ENCODE measurements around the gene ARMC3. TPM values are rescaled to one million over a fixed set of nuclear protein-coding genes. Genes with fewer than 3 reads are reported as not detected.
"Not testable (repeated sequence)": the region's sequence is repeated elsewhere in the genome, so short reads cannot be mapped to it uniquely, and the experiment has no call there.

ARMC3 gene
- total RNA-seq, 6 experiments from 2014 or later, result not detected

- H3K9me3 Mint-ChIP-seq, result no peaks in the 10 kb centered on the region
- peaks cover under 1% of the 10 kb centered on the region; the same call in 1 of the 2 replicates for H3K4me1 Mint-ChIP-seq (ENCODE audit: low read depth)
- no peak for DNase-seq
- H3K27me3 Mint-ChIP-seq (ENCODE audit: insufficient read depth), result peaks cover 4% of the 10 kb centered on the region
- no peak overlapping the region for H3K4me3 Mint-ChIP-seq
- no peaks in the 10 kb centered on the region for H3K36me3 Mint-ChIP-seq (ENCODE audit: low read depth)
- H3K27ac Mint-ChIP-seq, result no peak overlapping the region
- no peak for TF ChIP-seq CTCF (IDR thresholded peaks at IDR 0.05)
Measured at GRCh38 chr10:23070913-23071218, 143.0 kb downstream of the ARMC3 start.

GRCh38 chr10:23072593-23072992 lies 144.7 kb downstream of the ARMC3 start:
- peaks cover 10% of the 10 kb centered on the region for H3K27me3 Mint-ChIP-seq (ENCODE audit: insufficient read depth)
- not testable (repeated sequence) for H3K4me3 Mint-ChIP-seq; H3K27ac Mint-ChIP-seq; DNase-seq; H3K9me3 Mint-ChIP-seq; H3K36me3 Mint-ChIP-seq (ENCODE audit: low read depth); H3K4me1 Mint-ChIP-seq (ENCODE audit: low read depth)

- Mint-ChIP-seq H3K36me3 (ENCODE audit: low read depth) (no peaks in the 10 kb centered on the region), H3K27me3 (ENCODE audit: insufficient read depth) (peaks cover 10% of the 10 kb centered on the region), H3K4me1 (ENCODE audit: low read depth) (no peaks in the 10 kb centered on the region), H3K9me3 (no peaks in the 10 kb centered on the region), H3K27ac (no peak overlapping the region), H3K4me3 (no peak overlapping the region)
- no peak for TF ChIP-seq CTCF (IDR thresholded peaks at IDR 0.05)
- DNase-seq, result no peak
Measured at GRCh38 chr10:23073527-23073926, 145.7 kb downstream of the ARMC3 start.

- no peak overlapping the region for H3K4me3 Mint-ChIP-seq
- no peak for DNase-seq
- no peaks in the 10 kb centered on the region for H3K9me3 Mint-ChIP-seq
- H3K36me3 Mint-ChIP-seq (ENCODE audit: low read depth), result no peaks in the 10 kb centered on the region
- no peak for TF ChIP-seq CTCF (IDR thresholded peaks at IDR 0.05)
- no peak overlapping the region for H3K27ac Mint-ChIP-seq
- peaks cover 23% of the 10 kb centered on the region for H3K27me3 Mint-ChIP-seq (ENCODE audit: insufficient read depth)
- H3K4me1 Mint-ChIP-seq (ENCODE audit: low read depth), result no peaks in the 10 kb centered on the region
Measured at GRCh38 chr10:23075672-23076071, 147.8 kb downstream of the ARMC3 start.

- peaks cover 36% of the 10 kb centered on the region for H3K27me3 Mint-ChIP-seq (ENCODE audit: insufficient read depth)
- H3K4me1 Mint-ChIP-seq (ENCODE audit: low read depth), result 0 out of 2 replicates have a peak, but pooled peaks cover 8% of the 10 kb centered on the region
- DNase-seq, result no peak
- H3K27ac Mint-ChIP-seq, result no peak overlapping the region
- no peaks in the 10 kb centered on the region for H3K36me3 Mint-ChIP-seq (ENCODE audit: low read depth)
- TF ChIP-seq CTCF (IDR thresholded peaks at IDR 0.05), result no peak
- no peak overlapping the region for H3K4me3 Mint-ChIP-seq
- no peaks in the 10 kb centered on the region for H3K9me3 Mint-ChIP-seq
Measured at GRCh38 chr10:23078114-23078513, 150.3 kb downstream of the ARMC3 start.

- Mint-ChIP-seq H3K36me3 (ENCODE audit: low read depth) (no peaks in the 10 kb centered on the region), H3K27ac (no peak overlapping the region), H3K4me1 (ENCODE audit: low read depth) (0 out of 2 replicates have a peak, but pooled peaks cover 8% of the 10 kb centered on the region), H3K9me3 (no peaks in the 10 kb centered on the region), H3K27me3 (ENCODE audit: insufficient read depth) (peaks cover 33% of the 10 kb centered on the region), H3K4me3 (no peak overlapping the region)
- DNase-seq, result no peak
- TF ChIP-seq CTCF (IDR thresholded peaks at IDR 0.05), result no peak
Measured at GRCh38 chr10:23079700-23080099, 151.8 kb downstream of the ARMC3 start.
